ENCODE results near the gene TMX4. TPM values are rescaled to one million over a fixed set of nuclear protein-coding genes. Genes with fewer than 3 reads are reported as not detected.

Gene TMX4
- total RNA-seq, 1 experiment from 2014 or later = 11.7 TPM

DNA sequence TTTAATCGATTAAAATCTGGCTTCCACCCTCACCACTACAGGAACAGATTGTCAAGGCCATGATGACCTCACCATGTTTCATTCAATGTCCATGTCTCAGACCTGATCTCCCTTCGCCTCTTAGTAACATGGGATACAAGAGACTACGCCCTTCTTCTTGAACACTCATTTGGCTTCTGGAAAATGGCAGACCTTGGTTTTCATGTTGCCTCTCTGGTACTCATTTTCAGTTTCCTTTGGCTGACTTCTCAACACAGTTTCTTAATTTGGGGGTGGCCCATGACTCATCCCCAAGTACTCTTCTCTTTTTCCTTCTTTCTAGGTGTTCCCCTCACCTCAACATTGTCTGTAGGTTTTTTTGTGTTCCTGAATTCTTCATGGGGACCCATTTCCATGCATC lies 22.7 kb downstream of the TMX4 start:
- Histone ChIP-seq H3K23me2 (ENCODE audit: insufficient read length, low read depth, low read length, poor library complexity, severe bottlenecking) (no peaks in the 10 kb centered on the region), H4K5ac (ENCODE audit: insufficient read length, low read depth, low read length) (no peak overlapping the region), H3T11ph (ENCODE audit: low read length) (no peak overlapping the region), H2AK5ac (ENCODE audit: insufficient read length, low read length) (no peak overlapping the region), H2BK15ac (ENCODE audit: low read depth, low read length) (no peak overlapping the region), H2BK120ac (ENCODE audit: low read depth, low read length, poor library complexity, severe bottlenecking) (no peak overlapping the region), H2AFZ (ENCODE audit: low read length) (no peak overlapping the region), H2BK20ac (ENCODE audit: low read depth, low read length, poor library complexity, severe bottlenecking) (no peak overlapping the region), H3K9ac (ENCODE audit: extremely low read depth, insufficient read length, low read length) (no peak overlapping the region), H3K4me2 (ENCODE audit: insufficient read depth, insufficient read length, low read length) (no peak overlapping the region), H3K4me1 (ENCODE audit: insufficient read depth, low read length) (no peaks in the 10 kb centered on the region), H4K91ac (ENCODE audit: insufficient read length, low read depth, low read length) (no peak overlapping the region), H4K8ac (replicated peaks; ENCODE audit: insufficient read length, low read depth, low read length) (no peak overlapping the region), H2BK12ac (ENCODE audit: insufficient read length, low read depth, low read length) (no peak overlapping the region), H3K18ac (ENCODE audit: insufficient read length, low read depth, low read length) (no peak overlapping the region), H3K79me2 (ENCODE audit: insufficient read depth, low read length) (no peaks in the 10 kb centered on the region), H3K56ac (ENCODE audit: insufficient read length, low read depth, low read length) (no peak overlapping the region), H3K14ac (ENCODE audit: insufficient read depth, low read length) (no peak overlapping the region), H2BK5ac (ENCODE audit: insufficient read length, low read length) (no peak overlapping the region), H3K79me1 (ENCODE audit: insufficient read depth, low read depth, low read length, poor library complexity, severe bottlenecking) (no peaks in the 10 kb centered on the region), H3K9me3 (ENCODE audit: control insufficient read depth, low read depth, low read length) (no peaks in the 10 kb centered on the region), H3K4ac (ENCODE audit: low read depth, low read length) (no peak overlapping the region), H3K27ac (ENCODE audit: insufficient read length, low read depth, low read length) (no peak overlapping the region), H3K23ac (ENCODE audit: insufficient read length, low read depth, low read length) (no peak overlapping the region), H4K20me1 (ENCODE audit: control insufficient read depth, insufficient read depth, insufficient read length) (no peaks in the 10 kb centered on the region), H3K27me3 (ENCODE audit: insufficient read depth, low read length) (no peaks in the 10 kb centered on the region)
- H3K27ac Mint-ChIP-seq = no peak overlapping the region
- peaks cover 4 to 12% of the 10 kb centered on the region in 2 experiments for H3K9me3 Mint-ChIP-seq
- H3K36me3 Mint-ChIP-seq (ENCODE audit: insufficient read depth in 1 of 3, low read depth in 3 of 3) = peaks cover 13 to 16% (median 13%) of the 10 kb centered on the region in 3 experiments
- TF ChIP-seq, protein P1, sequence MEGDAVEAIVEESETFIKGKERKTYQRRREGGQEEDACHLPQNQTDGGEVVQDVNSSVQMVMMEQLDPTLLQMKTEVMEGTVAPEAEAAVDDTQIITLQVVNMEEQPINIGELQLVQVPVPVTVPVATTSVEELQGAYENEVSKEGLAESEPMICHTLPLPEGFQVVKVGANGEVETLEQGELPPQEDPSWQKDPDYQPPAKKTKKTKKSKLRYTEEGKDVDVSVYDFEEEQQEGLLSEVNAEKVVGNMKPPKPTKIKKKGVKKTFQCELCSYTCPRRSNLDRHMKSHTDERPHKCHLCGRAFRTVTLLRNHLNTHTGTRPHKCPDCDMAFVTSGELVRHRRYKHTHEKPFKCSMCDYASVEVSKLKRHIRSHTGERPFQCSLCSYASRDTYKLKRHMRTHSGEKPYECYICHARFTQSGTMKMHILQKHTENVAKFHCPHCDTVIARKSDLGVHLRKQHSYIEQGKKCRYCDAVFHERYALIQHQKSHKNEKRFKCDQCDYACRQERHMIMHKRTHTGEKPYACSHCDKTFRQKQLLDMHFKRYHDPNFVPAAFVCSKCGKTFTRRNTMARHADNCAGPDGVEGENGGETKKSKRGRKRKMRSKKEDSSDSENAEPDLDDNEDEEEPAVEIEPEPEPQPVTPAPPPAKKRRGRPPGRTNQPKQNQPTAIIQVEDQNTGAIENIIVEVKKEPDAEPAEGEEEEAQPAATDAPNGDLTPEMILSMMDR (conservative IDR thresholded peaks at IDR 0.05) = no peak
- DNase-seq = no peak
- no CpG with 5 or more reads among the region's 3 CpGs for WGBS (ENCODE audit: extremely low coverage, insufficient read length, low lambda C conversion rate)
- H3K27me3 Mint-ChIP-seq (ENCODE audit: low read depth) = no peaks in the 10 kb centered on the region
- H3K4me1 Mint-ChIP-seq = no peaks in the 10 kb centered on the region
- no peak overlapping the region for H3K4me3 Mint-ChIP-seq
